WI38 (cell line): ENCODE measurements around the gene DDX24.

Experiments
- H3K4me3 ChIP-seq: 2 replicates; pipeline ENCODE4 v1.5.1; 2011; ENCODE audit warnings: low read depth, mild to moderate bottlenecking, control low read depth, low read length
- CTCF ChIP-seq: IDR thresholded peaks from 2 replicates; pipeline ENCODE4 v1.5.1; 2012; ENCODE audit warnings: low read depth, mild to moderate bottlenecking, control low read depth, low read length

DDX24 gene

DNA sequence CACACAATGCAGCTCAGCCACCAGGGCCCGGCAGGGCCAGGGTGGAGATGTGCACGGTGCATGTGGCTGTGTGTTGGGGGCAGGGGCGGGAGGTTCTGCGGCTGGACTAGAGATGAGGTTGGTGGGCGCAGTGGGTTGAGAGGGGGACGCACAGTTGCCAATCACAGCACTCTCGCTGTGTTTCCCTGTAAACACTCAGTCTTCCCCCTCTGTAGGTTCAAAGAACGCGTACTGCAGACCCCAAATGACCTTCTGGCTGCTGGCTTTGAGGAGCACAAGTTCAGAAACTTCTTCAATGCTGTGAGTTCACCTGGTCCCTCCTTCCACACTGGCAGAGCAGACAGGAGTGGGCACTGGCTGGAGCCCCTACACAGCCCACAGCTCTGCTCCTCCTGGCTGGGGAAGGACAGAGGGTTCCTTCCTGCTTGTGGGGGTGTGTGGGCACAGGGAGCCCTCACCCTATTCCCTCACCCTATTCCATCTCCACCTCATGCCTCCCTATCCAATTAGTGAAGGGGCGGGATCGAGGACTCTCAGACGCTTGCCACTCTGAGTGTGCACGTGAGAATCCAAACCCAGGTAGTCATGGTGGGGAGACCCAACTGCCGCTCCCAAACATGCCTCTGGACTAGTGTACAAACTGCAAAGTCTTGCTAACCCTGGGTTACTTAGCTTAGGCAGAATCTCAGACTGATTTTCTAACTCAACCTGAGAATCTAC is 37.1 kb downstream of the DDX24 start:
- no peak for TF ChIP-seq CTCF
- no peak overlapping the region for H3K4me3 ChIP-seq

GRCh38 chr14:94043111-94043755 is 37.8 kb downstream of the DDX24 start:
- no peak overlapping the region for H3K4me3 ChIP-seq
- TF ChIP-seq CTCF: no peak

- no peak for TF ChIP-seq CTCF
- H3K4me3 ChIP-seq: no peak overlapping the region
Measured at GRCh38 chr14:94042433-94043091, 38.4 kb downstream of the DDX24 start.

DNA sequence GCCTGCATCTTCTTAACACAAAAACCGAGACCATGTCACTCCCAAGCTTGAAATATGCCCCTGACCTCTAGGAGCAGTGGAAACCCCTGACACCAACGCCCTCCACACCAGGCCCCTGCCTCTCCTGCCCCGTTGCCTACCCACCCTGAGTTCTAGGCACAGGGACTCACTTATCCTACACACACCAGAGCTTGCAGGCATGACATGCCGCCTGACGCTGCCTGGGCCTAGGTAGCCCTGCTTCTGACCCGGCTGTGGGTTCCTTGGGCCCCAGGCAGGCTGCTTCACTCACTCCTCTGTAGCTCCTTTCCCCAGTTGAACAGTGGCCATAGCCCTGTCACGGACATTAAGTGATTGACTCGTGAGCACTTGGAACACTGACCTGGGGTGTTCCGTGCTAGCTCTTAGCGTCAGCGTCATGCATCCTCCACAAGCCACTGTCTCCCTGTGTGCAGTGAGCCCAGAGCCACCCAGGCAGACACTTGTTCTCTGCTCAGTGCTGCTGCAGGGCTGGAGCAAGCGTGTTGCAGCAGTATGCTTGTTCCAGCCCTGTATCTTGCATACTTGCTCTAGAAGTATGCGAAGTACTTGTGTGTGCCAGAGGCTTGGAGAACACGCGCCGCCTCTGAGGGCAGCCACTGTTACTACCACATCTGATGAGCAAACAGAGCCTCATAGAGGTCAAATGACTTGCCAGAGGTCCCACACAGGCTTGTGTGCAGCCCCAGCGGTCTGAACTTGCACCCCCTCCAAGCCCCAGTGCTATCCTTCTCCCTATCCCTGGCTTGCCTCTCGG is 39.3 kb downstream of the DDX24 start:
- no peak for TF ChIP-seq CTCF
- H3K4me3 ChIP-seq: no peak overlapping the region

- H3K4me3 ChIP-seq: no peak overlapping the region
- no peak for TF ChIP-seq CTCF
Measured at GRCh38 chr14:94040796-94041195, 40.2 kb downstream of the DDX24 start.

- TF ChIP-seq CTCF: no peak
- no peak overlapping the region for H3K4me3 ChIP-seq
Measured at GRCh38 chr14:94040247-94040646, 40.8 kb downstream of the DDX24 start.
